Measurements from ENCODE around the gene ELMO1. TPM values are rescaled to one million over a fixed set of nuclear protein-coding genes. Genes with fewer than 3 reads are reported as not detected.

The ELMO1 gene
- total and polyA plus RNA-seq, 2 donors from 2014 or later, result 6.0 to 35.4 TPM

GRCh38 chr7:37206192-37206591, 242.5 kb downstream of the ELMO1 start:
- intact Hi-C loops (cut with DNase I), result no loop called here
- no peak overlapping the region for H3K4me3 ChIP-seq (ENCODE audit: low read length in 3 of 3)
- no peaks in the 10 kb centered on the region for H3K36me3 ChIP-seq (ENCODE audit: control insufficient read depth in 2 of 3, insufficient read depth in 3 of 3, low read length in 3 of 3)
- FAIRE-seq, result no peak
- peaks cover 0 to 4% (median 0%) of the 10 kb centered on the region in 3 donors for H3K4me1 ChIP-seq (ENCODE audit: control insufficient read depth in 2 of 3, insufficient read depth in 2 of 3, low read depth in 1 of 3, low read length in 3 of 3)
- H3K27me3 ChIP-seq (ENCODE audit: control insufficient read depth, insufficient read depth, low read length), result no peaks in the 10 kb centered on the region
- no peak overlapping the region for H3K9ac ChIP-seq (ENCODE audit: low read length in 3 of 3)
- DNase-seq, result no peak
- no peaks in the 10 kb centered on the region for H3K9me3 ChIP-seq (ENCODE audit: control insufficient read depth in 2 of 3, insufficient read depth in 1 of 3, low read length in 3 of 3)
- H3K27ac ChIP-seq (ENCODE audit: low read depth in 2 of 2, low read length in 2 of 2), result no peak overlapping the region
- no peak for TF ChIP-seq CTCF (IDR thresholded peaks at IDR 0.05; ENCODE audit: borderline replicate concordance, extremely low read depth, insufficient read depth)

GRCh38 chr7:37205451-37205850, 243.2 kb downstream of the ELMO1 start:
- Histone ChIP-seq H3K27ac (ENCODE audit: low read depth in 2 of 2, low read length in 2 of 2) (no peak overlapping the region), H3K4me1 (ENCODE audit: control insufficient read depth in 2 of 3, insufficient read depth in 2 of 3, low read depth in 1 of 3, low read length in 3 of 3) (peaks cover 0 to 4% (median 0%) of the 10 kb centered on the region in 3 donors), H3K27me3 (ENCODE audit: control insufficient read depth, insufficient read depth, low read length) (no peaks in the 10 kb centered on the region), H3K9ac (ENCODE audit: low read length in 3 of 3) (no peak overlapping the region), H3K9me3 (ENCODE audit: control insufficient read depth in 2 of 3, insufficient read depth in 1 of 3, low read length in 3 of 3) (no peaks in the 10 kb centered on the region), H3K4me3 (ENCODE audit: low read length in 3 of 3) (no peak overlapping the region), H3K36me3 (ENCODE audit: control insufficient read depth in 2 of 3, insufficient read depth in 3 of 3, low read length in 3 of 3) (no peaks in the 10 kb centered on the region)
- no peak for TF ChIP-seq CTCF (IDR thresholded peaks at IDR 0.05; ENCODE audit: borderline replicate concordance, extremely low read depth, insufficient read depth)
- intact Hi-C loops (cut with DNase I), result no loop called here
- DNase-seq, result no peak
- no peak for FAIRE-seq

- FAIRE-seq, result no peak
- Histone ChIP-seq H3K36me3 (ENCODE audit: control insufficient read depth in 2 of 3, insufficient read depth in 3 of 3, low read length in 3 of 3) (no peaks in the 10 kb centered on the region), H3K27me3 (ENCODE audit: control insufficient read depth, insufficient read depth, low read length) (no peaks in the 10 kb centered on the region), H3K9ac (ENCODE audit: low read length in 3 of 3) (no peak overlapping the region), H3K4me1 (ENCODE audit: control insufficient read depth in 2 of 3, insufficient read depth in 2 of 3, low read depth in 1 of 3, low read length in 3 of 3) (peaks cover 0 to 6% (median 0%) of the 10 kb centered on the region in 3 donors), H3K4me3 (ENCODE audit: low read length in 3 of 3) (no peak overlapping the region), H3K27ac (ENCODE audit: low read depth in 2 of 2, low read length in 2 of 2) (no peak overlapping the region), H3K9me3 (ENCODE audit: control insufficient read depth in 2 of 3, insufficient read depth in 1 of 3, low read length in 3 of 3) (no peaks in the 10 kb centered on the region)
- intact Hi-C loops (cut with DNase I), result no loop called here
- TF ChIP-seq CTCF (IDR thresholded peaks at IDR 0.05; ENCODE audit: borderline replicate concordance, extremely low read depth, insufficient read depth), result no peak
- no peak for DNase-seq
Observed at GRCh38 chr7:37201876-37202198, 246.8 kb downstream of the ELMO1 start.

Data from kidney (tissue), 14 donors.